ENCODE data around the gene DOCK2.

The DOCK2 gene

DNA sequence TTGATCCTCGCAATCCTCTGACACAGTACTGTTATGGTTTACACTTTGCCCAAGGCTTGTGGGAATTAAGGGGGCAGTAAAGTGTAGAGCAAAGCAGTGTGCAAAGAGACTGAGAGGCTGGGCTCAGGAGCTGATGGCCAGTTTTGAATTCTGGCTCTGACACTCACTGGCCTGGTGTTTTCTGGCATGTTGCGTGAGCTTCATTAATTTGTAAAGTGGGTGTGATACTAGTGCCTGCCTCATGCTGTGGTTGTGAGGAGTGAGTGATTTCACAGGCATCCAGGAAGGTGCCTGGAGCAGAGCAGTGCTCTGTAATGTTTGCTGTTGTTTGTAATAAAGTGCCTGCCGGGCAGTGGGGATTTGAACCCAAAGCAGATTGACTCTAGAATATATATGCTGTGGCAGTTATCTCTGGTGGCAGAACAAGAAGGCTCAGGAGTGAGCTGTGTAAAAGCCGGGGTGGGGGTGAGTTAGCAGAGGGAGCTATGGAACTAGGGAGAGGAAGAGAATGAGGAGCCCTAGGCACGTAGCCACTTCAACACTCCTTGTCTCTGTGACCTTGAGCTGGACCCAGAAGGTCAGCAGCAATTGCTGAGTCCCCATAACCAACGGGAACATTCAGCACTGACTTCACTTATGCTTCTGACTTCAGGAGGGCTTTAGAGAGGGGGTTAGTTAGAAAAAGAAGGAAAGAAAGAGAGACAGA is 108.5 kb downstream of the DOCK2 start:
- Histone ChIP-seq H3K36me3 (ENCODE audit: insufficient read depth, low read length) (peaks cover 95% of the 10 kb centered on the region), H3K9ac (ENCODE audit: low read depth, low read length) (no peak overlapping the region), H3K27ac (ENCODE audit: low read length) (no peak overlapping the region), H2AFZ (ENCODE audit: low read depth, low read length) (no peak overlapping the region), H3K79me2 (ENCODE audit: insufficient read depth, low read length) (peaks cover 2% of the 10 kb centered on the region; the same call in 1 of the 2 replicates), H3K4me1 (ENCODE audit: insufficient read depth, low read length) (no peaks in the 10 kb centered on the region), H3K4me2 (ENCODE audit: insufficient read depth, low read length) (no peak overlapping the region), H3K9me3 (ENCODE audit: insufficient read depth, low read length, severe bottlenecking) (no peaks in the 10 kb centered on the region), H4K20me1 (ENCODE audit: insufficient read depth, low read length) (peaks cover 19% of the 10 kb centered on the region), H3K4me3 (ENCODE audit: low read depth in 1 of 2, low read length in 2 of 2) (no peak overlapping the region), H3K27me3 (ENCODE audit: insufficient read depth, low read length, poor library complexity) (no peaks in the 10 kb centered on the region)
- TF ChIP-seq, protein P1, sequence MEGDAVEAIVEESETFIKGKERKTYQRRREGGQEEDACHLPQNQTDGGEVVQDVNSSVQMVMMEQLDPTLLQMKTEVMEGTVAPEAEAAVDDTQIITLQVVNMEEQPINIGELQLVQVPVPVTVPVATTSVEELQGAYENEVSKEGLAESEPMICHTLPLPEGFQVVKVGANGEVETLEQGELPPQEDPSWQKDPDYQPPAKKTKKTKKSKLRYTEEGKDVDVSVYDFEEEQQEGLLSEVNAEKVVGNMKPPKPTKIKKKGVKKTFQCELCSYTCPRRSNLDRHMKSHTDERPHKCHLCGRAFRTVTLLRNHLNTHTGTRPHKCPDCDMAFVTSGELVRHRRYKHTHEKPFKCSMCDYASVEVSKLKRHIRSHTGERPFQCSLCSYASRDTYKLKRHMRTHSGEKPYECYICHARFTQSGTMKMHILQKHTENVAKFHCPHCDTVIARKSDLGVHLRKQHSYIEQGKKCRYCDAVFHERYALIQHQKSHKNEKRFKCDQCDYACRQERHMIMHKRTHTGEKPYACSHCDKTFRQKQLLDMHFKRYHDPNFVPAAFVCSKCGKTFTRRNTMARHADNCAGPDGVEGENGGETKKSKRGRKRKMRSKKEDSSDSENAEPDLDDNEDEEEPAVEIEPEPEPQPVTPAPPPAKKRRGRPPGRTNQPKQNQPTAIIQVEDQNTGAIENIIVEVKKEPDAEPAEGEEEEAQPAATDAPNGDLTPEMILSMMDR (IDR thresholded peaks at IDR 0.05; ENCODE audit: borderline replicate concordance, extremely low read depth, low read length, poor library complexity, severe bottlenecking): no peak
- TF ChIP-seq EZH2 (IDR thresholded peaks at IDR 0.05; ENCODE audit: borderline replicate concordance, low read depth, low read length, severe bottlenecking): no peak
- no peak for ATAC-seq (ENCODE audit: insufficient read depth, low read depth)
- no peak for DNase-seq

DNA sequence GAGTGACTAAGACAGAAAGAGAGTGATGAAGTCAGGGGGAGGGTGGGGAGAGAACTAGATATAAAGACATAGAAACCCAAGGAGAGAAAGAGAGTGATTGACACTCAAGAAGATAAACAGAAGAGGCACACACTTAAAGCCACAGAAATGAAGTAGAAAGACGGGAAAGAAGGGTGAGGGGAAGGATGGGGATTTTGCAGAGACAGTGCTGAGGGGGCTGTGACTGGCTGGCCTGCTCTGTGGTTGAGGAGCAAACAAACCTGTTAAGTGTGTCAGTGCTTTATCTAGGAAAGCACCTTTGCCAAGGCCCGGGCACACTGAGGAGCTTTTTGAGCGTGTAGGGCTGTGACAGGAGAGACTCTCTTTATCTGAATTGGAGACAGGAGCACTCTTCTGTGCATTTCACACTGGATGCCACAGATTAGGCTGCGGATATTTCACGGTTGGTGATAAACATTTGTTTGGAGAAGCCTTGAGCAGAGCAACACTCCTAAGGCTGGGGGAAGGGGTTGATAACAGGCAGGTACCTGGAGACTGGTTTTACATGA is 109.1 kb downstream of the DOCK2 start:
- no peak overlapping the region for H3K9ac ChIP-seq (ENCODE audit: low read depth, low read length)
- TF ChIP-seq, protein P1 (IDR thresholded peaks at IDR 0.05; ENCODE audit: borderline replicate concordance, extremely low read depth, low read length, poor library complexity, severe bottlenecking): no peak
- TF ChIP-seq EZH2 (IDR thresholded peaks at IDR 0.05; ENCODE audit: borderline replicate concordance, low read depth, low read length, severe bottlenecking): no peak
- H3K27me3 ChIP-seq (ENCODE audit: insufficient read depth, low read length, poor library complexity): no peaks in the 10 kb centered on the region
- H4K20me1 ChIP-seq (ENCODE audit: insufficient read depth, low read length): peaks cover 19% of the 10 kb centered on the region
- H2AFZ ChIP-seq (ENCODE audit: low read depth, low read length): no peak overlapping the region
- peaks cover 2% of the 10 kb centered on the region; the same call in 1 of the 2 replicates for H3K79me2 ChIP-seq (ENCODE audit: insufficient read depth, low read length)
- no peak for ATAC-seq (ENCODE audit: insufficient read depth, low read depth)
- DNase-seq: no peak
- H3K27ac ChIP-seq (ENCODE audit: low read length): no peak overlapping the region
- H3K9me3 ChIP-seq (ENCODE audit: insufficient read depth, low read length, severe bottlenecking): no peaks in the 10 kb centered on the region
- peaks cover 93% of the 10 kb centered on the region for H3K36me3 ChIP-seq (ENCODE audit: insufficient read depth, low read length)
- no peak overlapping the region for H3K4me3 ChIP-seq (ENCODE audit: low read depth in 1 of 2, low read length in 2 of 2)
- no peaks in the 10 kb centered on the region for H3K4me1 ChIP-seq (ENCODE audit: insufficient read depth, low read length)
- H3K4me2 ChIP-seq (ENCODE audit: insufficient read depth, low read length): no peak overlapping the region

DNA sequence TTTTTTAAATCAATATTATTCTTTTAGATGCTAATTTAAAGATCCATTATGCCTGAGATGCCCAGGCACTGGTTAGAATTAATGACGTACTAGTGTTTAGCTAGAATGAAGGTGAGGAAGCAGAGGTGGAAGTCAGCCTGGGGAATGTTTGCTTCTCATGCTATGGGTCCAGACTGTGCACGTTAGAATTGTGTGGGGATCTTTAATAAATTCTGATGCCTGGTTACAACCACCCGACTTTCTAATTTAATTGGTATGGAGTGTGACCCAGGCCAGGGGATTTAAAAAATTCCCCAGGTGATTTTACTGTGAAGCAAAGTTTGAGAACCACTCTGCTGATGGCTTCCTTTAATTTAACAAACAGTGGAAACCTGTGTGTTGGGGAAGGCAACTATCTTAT is 111.1 kb downstream of the DOCK2 start:
- Histone ChIP-seq H3K9me3 (ENCODE audit: insufficient read depth, low read length, severe bottlenecking) (no peaks in the 10 kb centered on the region), H3K4me3 (ENCODE audit: low read depth in 1 of 2, low read length in 2 of 2) (no peak overlapping the region), H3K36me3 (ENCODE audit: insufficient read depth, low read length) (peaks cover 90% of the 10 kb centered on the region), H3K79me2 (ENCODE audit: insufficient read depth, low read length) (no peaks in the 10 kb centered on the region), H3K9ac (ENCODE audit: low read depth, low read length) (no peak overlapping the region), H4K20me1 (ENCODE audit: insufficient read depth, low read length) (peaks cover 20% of the 10 kb centered on the region), H3K4me1 (ENCODE audit: insufficient read depth, low read length) (no peaks in the 10 kb centered on the region), H3K4me2 (ENCODE audit: insufficient read depth, low read length) (no peak overlapping the region), H2AFZ (ENCODE audit: low read depth, low read length) (no peak overlapping the region), H3K27ac (ENCODE audit: low read length) (no peak overlapping the region), H3K27me3 (ENCODE audit: insufficient read depth, low read length, poor library complexity) (no peaks in the 10 kb centered on the region)
- TF ChIP-seq, protein P1 (IDR thresholded peaks at IDR 0.05; ENCODE audit: borderline replicate concordance, extremely low read depth, low read length, poor library complexity, severe bottlenecking): no peak
- no peak for TF ChIP-seq EZH2 (IDR thresholded peaks at IDR 0.05; ENCODE audit: borderline replicate concordance, low read depth, low read length, severe bottlenecking)
- no peak for ATAC-seq (ENCODE audit: insufficient read depth, low read depth)
- no peak for DNase-seq
